BJ (cell line): ENCODE measurements around the gene VWA3B. TPM values are rescaled to one million over a fixed set of nuclear protein-coding genes. Genes with fewer than 3 reads are reported as not detected.

Source experiments
- CTCF ChIA-PET: fragments of 350-600 bp; formaldehyde crosslinking; extraction: SDS; loops from one replicate; lab custom pipeline; 2021; ENCODE audit warnings: antibody characterized with exemption, inconsistent platforms; lab: Yijun Ruan, JAX
- POLR2A ChIA-PET: fragments of 300-600 bp; sonication (Branson Sonifier 250); formaldehyde crosslinking; extraction: SDS; loops from one replicate; lab custom pipeline; 2021; ENCODE audit warnings: antibody characterized with exemption; lab: Charles Lee
- DNase-seq: peaks from one replicate; pipeline ENCODE4 v3.0.0-alpha.2; 2011; ENCODE audit warnings: low read depth
- H3K27me3 ChIP-seq: 2 replicates; pipeline ENCODE4 v1.6.0; 2011; ENCODE audit warnings: low read length; ENCODE audit not compliant: control insufficient read depth, insufficient read depth
- H3K36me3 ChIP-seq: 2 replicates; pipeline ENCODE4 v1.5.1; 2011; ENCODE audit warnings: low read length; ENCODE audit not compliant: control insufficient read depth, insufficient read depth
- H3K4me3 ChIP-seq: 2 replicates; pipeline ENCODE4 v1.5.1; 2011; ENCODE audit warnings: low read depth, mild to moderate bottlenecking, control low read depth, low read length
- CTCF ChIP-seq: IDR thresholded peaks from 2 replicates; pipeline ENCODE4 v1.5.1; 2011; ENCODE audit warnings: low read depth, mild to moderate bottlenecking, control low read depth, inconsistent platforms, low read length, moderate library complexity; ENCODE audit not compliant: insufficient read depth
- polyA plus RNA-seq: library from polyadenylated mRNA; depleted of rRNA; stranded (reverse); fragments of >200 nt; gene quantifications from 2 replicates; pipeline ENCODE4 v1.2.3, GENCODE V29; 2011

VWA3B gene
- polyA plus RNA-seq, 1 experiment = not detected

- DNase-seq = no peak
- no peak overlapping the region for H3K4me3 ChIP-seq
- ChIA-PET POLR2A (interaction anchor here (0.6 kb wide), 1 partner anchor 97 kb away, joined by 5 read pairs; no protein-coding TSS in a partner anchor), CTCF (interaction anchor here (0.9 to 1.6 kb wide), 2 partner anchors 12 to 636 kb away, joined by 4 read pairs; no protein-coding TSS in a partner anchor)
- H3K36me3 ChIP-seq = no peaks in the 10 kb centered on the region
- H3K27me3 ChIP-seq = no peaks in the 10 kb centered on the region
- TF ChIP-seq CTCF = no peak
These were observed 247.0 kb downstream of the VWA3B start for GRCh38 chr2:98333922-98334321.

- ChIA-PET POLR2A (no interaction called here), CTCF (interaction anchor here (1.6 kb wide), 1 partner anchor 11 kb away, joined by 4 read pairs; no protein-coding TSS in a partner anchor)
- no peaks in the 10 kb centered on the region for H3K36me3 ChIP-seq
- no peak for TF ChIP-seq CTCF
- DNase-seq = peak; percentile 82
- H3K27me3 ChIP-seq = peaks cover 2% of the 10 kb centered on the region; the same call in 1 of the 2 replicates
- no peak overlapping the region for H3K4me3 ChIP-seq
These were observed 247.6 kb downstream of the VWA3B start for GRCh38 chr2:98334439-98335078.

GRCh38 chr2:98335271-98335670 lies 248.3 kb downstream of the VWA3B start:
- H3K27me3 ChIP-seq = peaks cover 5% of the 10 kb centered on the region; the same call in 1 of the 2 replicates
- CTCF ChIA-PET = interaction anchor here (1.6 kb wide), 1 partner anchor 11 kb away, joined by 4 read pairs; no protein-coding TSS in a partner anchor
- POLR2A ChIA-PET = no interaction called here
- H3K4me3 ChIP-seq = no peak overlapping the region
- no peak for TF ChIP-seq CTCF
- H3K36me3 ChIP-seq = no peaks in the 10 kb centered on the region
- no peak for DNase-seq

GRCh38 chr2:98341241-98341640 lies 254.3 kb downstream of the VWA3B start:
- no peak overlapping the region for H3K4me3 ChIP-seq
- DNase-seq = no peak
- H3K36me3 ChIP-seq = no peaks in the 10 kb centered on the region
- peaks cover 18% of the 10 kb centered on the region for H3K27me3 ChIP-seq
- CTCF ChIA-PET = no interaction called here
- TF ChIP-seq CTCF = no peak
- POLR2A ChIA-PET = no interaction called here

- ChIA-PET POLR2A (no interaction called here), CTCF (no interaction called here)
- DNase-seq = no peak
- Histone ChIP-seq H3K36me3 (no peaks in the 10 kb centered on the region), H3K27me3 (peaks cover 36% of the 10 kb centered on the region), H3K4me3 (no peak overlapping the region)
- TF ChIP-seq CTCF = no peak
These were observed 256.3 kb downstream of the VWA3B start for GRCh38 chr2:98343285-98343684.
